Coronary artery (tissue), 2 donors: ENCODE data around the gene CFAP91.

ENCODE experiments used
- DNase-seq: peaks from one replicate; pipeline ENCODE4 v3.0.0-alpha.2; 2017; ENCODE audit warnings: low spot score
- H3K27ac ChIP-seq, 2 donors: fragments of 200-600 bp; sonication (generic); one replicate each; pipeline ENCODE4 v1.5.1; 2016 to 2019
- H3K4me3 ChIP-seq: fragments of 200-600 bp; sonication (generic); 2 replicates; pipeline ENCODE4 v1.5.1; 2016; ENCODE audit warnings: mild to moderate bottlenecking, moderate library complexity
- CTCF ChIP-seq: fragments of 200-600 bp; sonication (generic); IDR thresholded peaks from one replicate; pipeline ENCODE4 v1.5.1; 2019; ENCODE audit warnings: antibody characterized with exemption

The CFAP91 gene

DNA sequence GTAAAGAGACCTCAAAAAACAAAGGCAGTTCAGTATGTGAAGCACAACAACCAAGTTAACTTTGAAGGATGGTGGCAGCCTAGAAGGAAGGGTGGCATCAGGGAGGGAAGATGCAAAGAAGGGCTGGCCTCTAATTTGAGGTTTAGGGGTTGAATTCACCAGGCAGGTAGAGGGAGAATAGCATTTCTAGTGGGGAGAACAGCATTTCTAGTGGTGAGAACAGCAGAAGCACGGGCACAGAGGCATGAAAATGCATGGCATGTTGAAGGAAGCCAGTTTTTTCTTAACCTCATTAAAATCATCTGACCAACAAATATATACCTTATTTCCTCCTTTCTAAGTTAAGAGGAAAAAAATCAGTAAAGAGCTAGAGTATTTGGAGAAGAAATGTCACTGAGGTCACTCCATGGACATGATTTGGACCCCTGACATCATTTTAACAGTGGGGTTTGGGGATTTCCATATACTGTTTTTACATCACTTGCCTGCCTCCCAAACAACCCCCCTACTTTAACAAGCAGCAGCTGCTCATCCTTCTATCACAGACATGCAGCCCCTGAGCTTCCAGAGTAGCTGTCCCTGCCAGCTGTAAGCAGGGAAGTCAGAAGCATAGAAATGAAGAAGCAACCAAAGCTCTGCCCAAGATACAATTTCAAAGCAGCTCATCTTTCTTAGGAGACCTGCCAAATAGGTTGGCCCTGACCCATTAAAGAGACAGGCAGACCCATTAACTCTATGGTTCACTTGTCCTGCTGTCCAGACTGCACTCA is 40.0 kb upstream of the CFAP91 start:
- Histone ChIP-seq H3K4me3 (no peak overlapping the region), H3K27ac (no peak overlapping the region)
- TF ChIP-seq CTCF: no peak
- no peak for DNase-seq

DNA sequence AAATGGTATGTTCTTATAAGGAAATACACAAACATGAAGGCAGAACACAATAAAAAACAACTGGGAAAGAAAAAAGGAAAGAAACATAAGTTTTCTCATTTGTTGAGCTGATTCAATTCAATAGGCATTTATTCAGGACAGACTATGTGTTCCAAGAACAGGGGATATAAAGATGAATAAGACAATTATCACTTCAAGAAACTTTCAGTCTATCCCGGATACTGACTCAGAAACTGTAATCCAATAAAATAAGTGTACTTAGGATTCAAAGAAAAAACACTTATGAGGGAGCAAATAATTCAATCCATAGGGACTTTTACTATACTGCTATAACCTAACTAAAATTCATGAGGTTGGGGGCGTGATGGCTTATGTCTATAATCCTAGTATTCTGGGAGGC is 38.9 kb upstream of the CFAP91 start:
- Histone ChIP-seq H3K4me3 (no peak overlapping the region), H3K27ac (no peak overlapping the region)
- TF ChIP-seq CTCF: no peak
- DNase-seq: no peak

- Histone ChIP-seq H3K27ac (no peak overlapping the region), H3K4me3 (no peak overlapping the region)
- TF ChIP-seq CTCF: no peak
- no peak for DNase-seq
Measured at GRCh38 chr3:119664370-119664769, 38.5 kb upstream of the CFAP91 start.

DNA sequence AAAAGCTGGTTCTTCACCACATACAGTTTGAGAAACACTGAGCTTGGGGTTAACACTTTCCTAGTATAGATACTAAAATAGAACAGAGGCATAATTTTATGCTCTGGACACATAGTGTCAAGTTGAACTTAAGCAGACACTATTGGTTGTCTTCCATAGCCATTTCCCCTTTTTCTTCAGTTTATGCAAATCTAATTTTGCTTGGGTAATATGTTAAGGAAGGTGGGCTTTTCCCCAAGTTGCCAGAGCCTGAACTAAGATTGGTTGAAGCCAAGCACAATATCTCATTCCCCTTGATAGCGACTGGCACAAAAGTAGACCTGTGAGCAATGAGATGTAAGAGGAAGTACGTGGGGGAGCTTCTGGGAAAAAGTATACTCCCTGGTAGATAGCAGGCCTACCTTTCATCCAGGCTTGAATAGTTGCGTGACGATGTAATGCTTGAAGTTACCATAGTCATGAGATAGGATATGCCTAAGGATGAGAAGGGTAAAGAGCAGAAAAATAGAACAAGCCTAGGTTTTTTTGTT is 37.9 kb upstream of the CFAP91 start:
- H3K27ac ChIP-seq: peak overlapping the region in 1 of 2 donors; percentile 21

DNA sequence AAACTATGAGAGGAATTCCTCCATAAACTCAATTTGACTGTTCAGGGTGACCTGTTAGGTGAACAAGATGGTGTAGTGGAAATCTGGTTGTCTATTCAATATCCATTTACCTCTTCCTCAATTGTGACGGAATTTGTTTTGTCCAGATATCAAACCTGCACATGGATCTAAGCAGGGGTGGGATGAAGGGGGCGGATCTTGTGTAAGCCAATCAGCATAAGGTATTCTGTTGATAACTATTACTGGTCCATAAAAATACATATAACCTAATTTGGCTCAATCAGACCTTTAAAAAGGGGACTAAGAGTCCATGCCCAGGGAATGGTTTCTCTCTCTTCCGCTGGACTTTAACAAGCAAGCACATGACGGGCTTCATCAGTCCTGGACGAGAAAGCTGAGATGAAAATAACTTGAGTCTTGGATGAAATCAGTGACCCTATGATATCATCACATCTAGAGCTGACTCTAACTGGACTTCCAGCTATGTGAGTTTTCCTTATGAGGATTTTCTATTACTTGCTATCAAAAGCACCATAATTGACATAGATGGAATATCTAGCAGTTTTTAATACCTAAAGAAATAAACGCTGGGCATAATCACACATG is 36.8 kb upstream of the CFAP91 start:
- no peak for TF ChIP-seq CTCF
- DNase-seq: no peak
- Histone ChIP-seq H3K27ac (no peak overlapping the region), H3K4me3 (no peak overlapping the region)

More for the DNA sequence above, 37.9 kb upstream of the CFAP91 start:
- H3K4me3 ChIP-seq: no peak overlapping the region
- no peak for TF ChIP-seq CTCF
- no peak for DNase-seq

DNA sequence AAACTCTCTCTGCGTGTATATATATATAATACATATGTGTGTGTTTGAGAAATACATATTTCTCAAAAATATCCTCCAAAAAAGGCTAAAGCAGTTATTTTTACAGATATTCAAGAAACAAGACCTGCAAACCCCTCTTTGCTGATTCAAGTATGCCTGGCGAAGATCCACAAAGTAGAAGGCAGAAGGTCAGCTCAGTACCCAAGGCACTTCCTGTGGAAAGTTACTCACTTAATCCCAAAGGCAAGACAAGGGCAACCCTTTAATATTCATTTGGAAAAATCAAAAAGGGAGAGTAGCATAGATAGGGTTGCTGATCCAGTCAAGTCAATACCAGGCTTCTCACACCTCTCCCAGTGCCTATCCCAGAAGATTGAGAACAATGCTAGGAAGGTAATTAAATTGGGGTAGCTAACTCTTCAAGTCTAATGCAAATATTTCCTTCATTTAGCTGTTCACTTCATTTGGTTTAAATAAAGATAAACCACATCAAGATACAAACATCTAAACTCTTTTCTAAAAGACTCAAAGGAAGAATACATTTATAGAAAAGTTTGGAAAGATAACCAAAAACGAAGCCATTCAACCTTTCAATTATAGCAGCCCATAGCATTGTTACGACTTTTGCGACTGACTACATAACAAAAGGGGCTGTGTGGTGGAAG is 32.8 kb upstream of the CFAP91 start:
- no peak for TF ChIP-seq CTCF
- no peak for DNase-seq
- Histone ChIP-seq H3K4me3 (no peak overlapping the region), H3K27ac (peak overlapping the region in 1 of 2 donors; percentile 76)
